ENCODE data around the gene DAP. TPM values are rescaled to one million over a fixed set of nuclear protein-coding genes. Genes with fewer than 3 reads are reported as not detected.

Gene DAP
- polyA plus RNA-seq, 1 experiment = 117 TPM

- CTCF ChIA-PET = interaction anchor here (0.9 to 1.8 kb wide), 2 partner anchors 31 to 206 kb away, joined by 3 to 4 read pairs; no protein-coding TSS in a partner anchor
- H3K27ac ChIP-seq (ENCODE audit: low read depth, low read length) = no peak overlapping the region
- H3K4me3 ChIP-seq (ENCODE audit: low read depth, low read length) = no peak overlapping the region
- H3K9me3 ChIP-seq (ENCODE audit: control insufficient read depth, insufficient read depth, low read length) = no peaks in the 10 kb centered on the region
- POLR2A ChIA-PET = no interaction called here
- no peaks in the 10 kb centered on the region for H3K27me3 ChIP-seq (ENCODE audit: control insufficient read depth, insufficient read depth, low read length)
- DNase-seq (ENCODE audit: low read depth, low spot score) = no peak
- TF ChIP-seq CTCF (IDR thresholded peaks at IDR 0.05; ENCODE audit: low read depth, low read length) = no peak
These were observed 102.8 kb downstream of the DAP start for GRCh38 chr5:10658265-10658664.

- DNase-seq (ENCODE audit: low read depth, low spot score) = no peak
- Histone ChIP-seq H3K27ac (ENCODE audit: low read depth, low read length) (no peak overlapping the region), H3K4me3 (ENCODE audit: low read depth, low read length) (no peak overlapping the region), H3K27me3 (ENCODE audit: control insufficient read depth, insufficient read depth, low read length) (no peaks in the 10 kb centered on the region), H3K9me3 (ENCODE audit: control insufficient read depth, insufficient read depth, low read length) (no peaks in the 10 kb centered on the region; the same call in 1 of the 2 replicates)
- POLR2A ChIA-PET = interaction anchor here (0.7 kb wide), 1 partner anchor 49 kb away, joined by 4 read pairs; no protein-coding TSS in a partner anchor
- no peak for TF ChIP-seq CTCF (IDR thresholded peaks at IDR 0.05; ENCODE audit: low read depth, low read length)
- CTCF ChIA-PET = interaction anchor here (0.6 to 0.8 kb wide), 2 partner anchors 29 to 200 kb away, joined by 3 read pairs; no protein-coding TSS in a partner anchor
These were observed 104.8 kb downstream of the DAP start for GRCh38 chr5:10655972-10656830.

- CTCF ChIA-PET = no interaction called here
- POLR2A ChIA-PET = no interaction called here
- H3K27ac ChIP-seq (ENCODE audit: low read depth, low read length) = no peak overlapping the region
- TF ChIP-seq CTCF (IDR thresholded peaks at IDR 0.05; ENCODE audit: low read depth, low read length) = no peak
- no peaks in the 10 kb centered on the region; the same call in 1 of the 2 replicates for H3K9me3 ChIP-seq (ENCODE audit: control insufficient read depth, insufficient read depth, low read length)
- H3K4me3 ChIP-seq (ENCODE audit: low read depth, low read length) = no peak overlapping the region
- no peak for DNase-seq (ENCODE audit: low read depth, low spot score)
- no peaks in the 10 kb centered on the region for H3K27me3 ChIP-seq (ENCODE audit: control insufficient read depth, insufficient read depth, low read length)
These were observed 105.7 kb downstream of the DAP start for GRCh38 chr5:10655161-10655971.

GRCh38 chr5:10654566-10654965, 106.5 kb downstream of the DAP start:
- Histone ChIP-seq H3K4me3 (ENCODE audit: low read depth, low read length) (no peak overlapping the region), H3K9me3 (ENCODE audit: control insufficient read depth, insufficient read depth, low read length) (no peaks in the 10 kb centered on the region; the same call in 1 of the 2 replicates), H3K27me3 (ENCODE audit: control insufficient read depth, insufficient read depth, low read length) (no peaks in the 10 kb centered on the region), H3K27ac (ENCODE audit: low read depth, low read length) (no peak overlapping the region)
- CTCF ChIA-PET = no interaction called here
- POLR2A ChIA-PET = no interaction called here
- no peak for DNase-seq (ENCODE audit: low read depth, low spot score)
- no peak for TF ChIP-seq CTCF (IDR thresholded peaks at IDR 0.05; ENCODE audit: low read depth, low read length)

Measured in AG04450 (cell line).